NAMALWA (cell line): ENCODE data around the gene ASIC2.

Source experiments
- DNase-seq: peaks from one replicate; pipeline ENCODE4 v3.0.0-alpha.2; 2015; ENCODE audit warnings: low spot score

ASIC2 gene

DNA sequence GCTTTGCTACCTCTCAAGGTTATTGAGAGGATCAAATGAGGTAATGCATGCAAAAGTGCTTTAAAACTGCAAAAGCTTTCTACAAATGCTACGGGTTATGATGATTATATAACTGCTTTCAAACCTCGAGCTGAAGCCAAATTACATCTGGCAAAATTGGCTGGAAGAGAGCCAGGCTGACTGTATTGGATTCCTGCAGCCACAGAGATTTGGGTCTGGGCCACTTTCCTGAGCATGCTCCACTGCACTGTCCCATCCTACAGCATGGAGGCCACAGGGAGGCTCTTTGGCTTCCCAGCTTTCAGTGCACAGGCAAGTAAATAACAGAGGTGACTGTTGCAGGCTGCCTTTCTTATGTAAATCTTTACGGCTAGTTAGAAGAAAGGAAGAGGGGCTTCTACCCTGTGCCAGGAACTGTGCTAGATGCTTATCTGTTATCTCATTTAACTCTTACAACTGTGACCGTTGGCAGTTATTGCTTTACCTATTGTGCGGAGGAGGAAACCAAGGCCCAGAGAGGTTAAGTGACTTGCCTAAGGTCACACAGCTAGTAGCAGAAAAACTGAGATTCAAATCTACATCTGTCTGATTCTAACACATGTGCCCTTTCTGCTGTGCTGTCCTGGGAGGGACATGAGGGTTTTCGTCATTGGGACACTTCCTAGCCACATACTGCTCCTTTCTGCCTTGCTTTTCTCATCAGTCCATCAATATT is 179.7 kb downstream of the ASIC2 start:
- no peak for DNase-seq

DNA sequence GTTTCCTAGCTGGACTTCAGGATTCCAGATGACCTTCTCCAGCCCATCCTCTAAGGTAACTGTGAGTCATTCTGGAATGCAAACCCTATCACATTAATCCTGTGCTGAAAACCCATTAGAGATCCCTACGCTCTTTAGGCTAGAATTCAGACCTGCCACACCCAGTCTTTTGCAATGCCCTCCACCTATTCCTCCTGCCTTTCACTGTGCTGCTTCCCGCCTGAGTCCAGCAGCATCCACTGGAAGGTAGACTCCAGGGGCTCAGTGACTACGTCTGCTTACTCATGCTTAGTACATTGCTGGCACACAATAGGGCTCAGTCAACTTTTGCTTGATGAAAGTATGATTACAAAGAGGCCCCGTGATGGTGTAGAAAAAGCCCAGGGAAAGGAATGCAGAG is 180.3 kb downstream of the ASIC2 start:
- no peak for DNase-seq

DNA sequence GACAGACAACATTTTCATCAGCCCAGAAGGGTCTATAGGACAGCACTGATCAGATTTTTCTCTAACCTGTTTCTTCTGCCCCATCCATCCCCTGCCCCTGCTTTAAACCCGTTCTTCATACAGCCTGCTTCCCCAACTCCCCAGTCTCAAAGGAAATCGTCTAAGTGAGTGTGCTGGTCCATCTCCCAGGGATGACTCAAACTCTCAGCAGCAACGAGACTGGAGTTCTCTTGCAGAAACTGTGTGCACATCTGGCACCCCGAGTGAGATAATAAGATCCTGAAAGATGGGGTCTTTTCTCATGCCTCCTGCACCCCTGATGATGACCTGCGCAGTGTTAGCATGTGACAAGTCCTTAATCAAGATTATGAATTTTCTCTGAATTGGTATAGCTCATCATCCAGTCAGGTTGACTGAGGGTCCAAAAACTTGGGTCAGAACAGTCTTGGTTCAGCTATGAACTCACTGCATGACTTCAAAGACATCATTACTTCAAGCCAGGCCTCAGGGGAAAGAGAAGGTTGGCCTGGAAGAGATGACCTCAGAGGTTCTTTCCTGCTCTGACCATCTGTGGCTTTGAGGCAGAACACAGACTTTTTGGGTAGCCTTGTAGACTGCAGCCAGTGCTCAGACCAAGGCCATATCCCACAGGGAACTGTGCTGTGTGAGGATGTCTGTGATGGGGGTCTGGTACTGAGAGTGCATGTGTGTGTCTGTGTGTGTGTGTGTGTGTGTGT is 183.6 kb downstream of the ASIC2 start:
- DNase-seq = no peak

DNA sequence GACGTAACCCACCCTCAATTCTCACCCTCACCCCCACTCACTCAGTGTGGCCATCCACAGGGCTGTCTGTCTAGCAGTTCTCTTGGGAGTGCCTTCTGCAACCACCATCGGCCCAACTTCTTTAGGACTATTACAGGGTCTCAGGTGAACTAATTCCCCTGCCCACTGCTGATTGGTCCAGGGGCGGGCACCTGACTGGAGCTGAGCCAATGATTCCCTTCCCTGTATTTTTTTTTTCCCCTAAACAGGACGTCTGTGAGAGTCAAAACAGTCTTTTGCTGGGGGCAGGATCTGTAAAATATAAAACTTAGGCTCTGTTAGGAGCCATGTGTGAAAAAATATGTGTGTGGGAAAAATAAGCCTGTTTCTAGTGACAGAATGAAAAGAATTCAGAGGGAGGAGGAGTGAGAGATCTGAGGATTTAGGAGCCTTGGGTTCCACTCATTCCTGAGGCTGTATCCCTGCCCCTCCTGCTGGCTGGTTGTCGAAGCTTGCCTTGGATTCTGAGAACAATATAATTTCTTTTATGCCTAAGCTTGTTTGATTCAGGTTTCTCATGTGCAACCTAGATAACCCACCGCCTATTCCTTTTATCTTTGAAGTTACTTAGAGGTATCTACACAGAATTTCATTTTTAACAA is 186.4 kb downstream of the ASIC2 start:
- DNase-seq = no peak

DNA sequence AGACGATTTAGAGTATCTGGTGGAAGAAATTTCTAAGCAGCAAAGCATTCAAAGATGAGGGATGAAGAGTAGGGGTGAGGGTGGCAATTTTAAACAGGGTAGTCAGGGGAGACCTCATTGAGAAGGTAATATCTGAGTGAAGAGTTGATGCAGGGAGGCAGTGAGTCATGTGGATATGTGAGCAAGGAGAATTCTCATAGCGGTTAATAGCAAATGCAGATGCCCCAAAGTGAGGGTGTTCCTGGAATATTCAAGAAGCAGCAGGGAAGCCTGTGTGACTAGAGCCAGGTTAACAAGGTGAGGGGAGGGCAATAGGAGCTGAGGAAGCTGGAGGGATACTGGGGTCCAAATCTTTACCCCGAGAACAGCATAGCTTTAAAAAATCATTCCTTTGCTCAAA is 187.2 kb downstream of the ASIC2 start:
- DNase-seq = no peak

DNA sequence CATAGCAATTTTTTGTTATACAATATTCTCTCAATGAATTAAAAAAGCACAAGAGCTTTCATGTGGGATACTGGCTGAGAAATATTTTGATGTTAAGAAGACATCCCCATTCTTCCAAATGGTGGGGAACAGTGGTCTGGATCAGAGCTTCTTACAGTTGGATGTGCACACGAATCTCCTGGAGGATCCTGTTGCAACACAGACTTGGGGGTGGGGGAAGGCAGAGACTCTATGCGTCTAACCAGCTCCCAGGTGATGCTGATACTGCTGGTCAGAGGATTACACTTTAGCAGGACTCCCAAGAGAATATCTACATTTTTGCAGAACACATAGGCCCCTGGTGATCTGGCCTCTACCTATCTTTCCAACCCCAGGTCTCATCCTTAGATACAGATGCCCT is 193.2 kb downstream of the ASIC2 start:
- DNase-seq = no peak

DNA sequence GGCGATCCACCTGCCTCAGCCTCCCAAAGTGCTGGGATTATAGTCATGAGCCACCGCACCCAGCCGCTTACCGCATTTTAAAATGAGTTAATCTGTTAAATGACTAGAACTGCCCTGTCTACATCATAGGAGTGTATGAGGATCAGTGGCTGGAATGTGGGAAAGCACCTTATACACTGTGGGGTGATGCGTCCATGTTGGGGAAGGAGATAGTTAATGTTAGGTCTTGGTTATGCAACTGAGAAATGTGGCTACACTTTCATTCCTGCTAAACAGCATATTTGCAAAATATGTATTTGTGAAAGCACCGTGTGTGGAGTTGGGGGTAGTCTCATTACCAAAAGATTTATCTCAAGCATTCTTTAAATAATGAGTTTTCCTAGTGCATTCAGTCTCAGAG is 193.8 kb downstream of the ASIC2 start:
- no peak for DNase-seq

DNA sequence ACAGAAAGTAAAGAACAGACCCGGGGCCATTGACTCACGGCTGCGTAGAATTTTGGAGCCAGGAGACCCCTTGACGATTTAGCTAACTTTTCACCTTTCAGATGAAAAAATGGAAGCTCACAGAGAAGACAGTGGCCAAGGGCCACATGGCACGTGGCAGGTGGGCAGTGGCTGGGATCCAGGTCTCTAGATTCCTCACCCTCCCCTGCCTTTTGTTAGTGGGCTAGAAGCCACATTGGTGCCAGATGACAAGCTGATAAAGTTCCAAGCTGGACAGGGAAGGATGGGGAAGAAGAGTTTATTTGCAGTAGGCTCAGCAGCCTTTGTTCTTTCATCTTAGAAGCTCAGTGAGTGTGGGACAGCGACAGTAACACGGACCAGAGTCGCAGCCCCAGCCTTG is 195.7 kb downstream of the ASIC2 start:
- DNase-seq = no peak

DNA sequence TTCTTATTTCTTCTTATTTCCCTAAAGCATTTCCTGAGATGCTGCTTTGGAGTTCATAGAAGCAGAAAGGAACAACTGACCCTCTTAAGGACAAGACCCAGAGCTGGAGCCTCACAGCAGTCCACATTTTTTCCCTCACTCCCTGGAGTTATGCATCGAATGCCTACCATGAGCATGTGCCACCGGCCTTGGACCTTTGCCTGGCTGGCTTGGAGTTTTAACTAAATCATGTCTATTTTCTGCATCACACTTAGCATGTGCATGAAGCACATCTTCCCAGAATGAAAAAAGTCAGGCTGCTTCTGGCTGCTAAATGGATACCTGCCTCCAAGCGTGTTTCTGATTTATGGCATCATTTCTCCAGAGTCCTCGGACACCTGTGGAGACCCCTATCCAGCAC is 196.9 kb downstream of the ASIC2 start:
- no peak for DNase-seq

DNA sequence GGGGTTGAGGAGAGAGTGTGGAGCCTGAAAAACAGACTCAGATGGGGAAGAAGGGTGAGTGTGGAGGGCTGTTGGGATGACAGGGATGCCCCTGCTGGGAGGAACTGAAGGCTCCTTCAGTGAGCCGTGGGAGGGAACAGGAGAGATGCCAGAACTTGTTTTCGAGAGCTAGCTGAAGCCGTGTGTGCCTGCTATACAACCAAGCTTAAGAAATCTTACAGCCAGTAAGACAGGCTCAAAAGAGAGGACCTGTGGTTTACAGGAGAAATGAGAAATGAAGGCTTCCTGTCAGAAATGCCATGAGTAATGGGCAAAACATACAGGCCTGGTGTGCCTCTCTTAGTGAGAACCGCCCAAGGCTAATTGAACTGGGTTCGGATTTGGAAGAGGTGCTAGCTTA is 201.8 kb downstream of the ASIC2 start:
- no peak for DNase-seq

DNA sequence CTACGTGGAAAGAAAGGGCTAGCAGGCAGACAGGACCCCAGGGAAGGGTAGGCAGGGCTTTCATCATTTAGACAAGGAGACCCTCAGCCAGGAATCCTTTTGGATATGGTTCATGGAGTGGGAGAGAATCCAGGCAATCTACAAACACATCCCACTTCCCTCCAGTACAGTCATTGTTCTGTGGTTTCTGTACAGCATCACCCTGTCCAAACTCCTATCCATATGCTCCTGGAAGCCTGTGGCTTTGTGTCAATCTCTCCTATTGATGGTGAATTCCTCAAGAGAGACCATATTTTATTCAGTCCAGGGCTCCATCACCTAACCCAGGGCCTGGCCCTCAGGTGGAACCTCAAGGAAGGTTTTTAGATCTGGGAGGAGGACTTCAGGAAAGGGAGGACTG is 202.3 kb downstream of the ASIC2 start:
- no peak for DNase-seq

DNA sequence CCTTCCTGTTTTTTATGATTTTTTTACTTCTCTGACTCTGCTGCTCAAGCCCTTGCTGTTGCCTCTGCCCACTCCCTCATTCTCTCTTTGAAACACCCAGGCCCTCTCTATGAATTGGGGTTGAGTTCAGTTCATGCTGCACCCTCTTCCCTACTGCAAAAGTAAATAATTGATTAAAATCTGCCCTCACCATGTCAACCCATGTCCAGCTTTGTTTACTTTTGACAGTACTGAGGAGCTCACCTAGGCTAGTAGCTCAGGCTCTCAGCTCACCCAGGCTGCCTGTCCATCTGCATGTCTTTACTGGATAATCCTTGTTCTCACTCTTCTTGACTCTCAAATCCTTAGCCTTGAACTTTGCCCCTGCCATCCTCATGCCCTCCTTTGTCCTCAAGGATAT is 206.2 kb downstream of the ASIC2 start:
- DNase-seq = no peak

DNA sequence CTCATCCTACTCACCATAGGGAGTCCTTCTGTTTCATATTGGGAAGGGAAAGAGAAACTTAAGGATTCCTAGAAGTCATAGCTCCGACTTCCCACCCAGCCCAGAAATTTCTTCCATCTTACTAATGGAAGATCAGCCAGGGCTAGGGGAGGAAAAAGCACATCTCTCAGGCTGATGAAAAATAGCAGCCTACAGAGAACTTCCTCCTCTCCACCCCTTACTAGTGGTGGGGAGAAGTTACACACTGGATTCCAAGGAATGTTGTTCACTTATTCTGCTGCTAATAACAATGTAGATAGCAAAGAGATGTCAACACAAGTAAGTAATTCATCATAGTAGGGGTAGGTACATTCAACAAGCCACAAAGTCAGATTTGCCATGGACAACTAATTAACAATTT is 207.1 kb downstream of the ASIC2 start:
- DNase-seq = no peak

DNA sequence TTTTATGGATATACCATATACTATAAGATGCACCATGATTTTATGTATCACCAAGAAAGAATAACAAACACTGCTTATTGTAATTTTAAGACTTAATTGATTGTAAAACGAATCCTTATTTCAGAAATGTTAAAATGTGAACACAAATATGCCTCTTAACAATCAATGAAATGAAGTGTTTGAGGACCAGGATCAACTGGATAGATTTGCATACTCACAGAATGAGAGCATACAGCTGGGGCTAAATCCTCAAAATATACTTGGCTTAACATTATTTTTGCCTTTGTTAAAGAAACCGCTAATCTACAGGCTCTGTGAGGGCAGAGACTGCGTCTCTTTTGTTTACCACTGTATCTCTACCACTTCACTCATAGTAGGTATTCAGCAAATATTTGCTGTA is 207.8 kb downstream of the ASIC2 start:
- DNase-seq = no peak

DNA sequence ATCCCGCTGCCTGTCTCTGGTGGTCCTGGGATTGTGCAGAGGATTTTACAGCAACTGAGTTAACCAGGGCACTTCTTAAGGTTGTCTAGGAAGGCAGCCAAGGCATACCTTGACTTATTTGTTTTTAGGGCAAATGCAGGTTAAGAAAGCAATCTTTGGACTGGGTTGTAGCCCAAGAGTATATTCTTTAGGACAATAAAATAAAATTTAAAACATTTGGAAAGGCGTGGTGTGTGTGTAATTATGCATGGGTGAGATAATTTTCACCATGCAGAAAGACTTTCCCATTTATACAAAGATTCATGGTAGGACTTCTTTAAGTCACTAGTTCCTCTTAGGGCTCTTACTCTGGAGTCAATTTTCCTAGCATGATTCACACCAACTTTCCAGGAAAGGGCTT is 208.3 kb downstream of the ASIC2 start:
- no peak for DNase-seq

DNA sequence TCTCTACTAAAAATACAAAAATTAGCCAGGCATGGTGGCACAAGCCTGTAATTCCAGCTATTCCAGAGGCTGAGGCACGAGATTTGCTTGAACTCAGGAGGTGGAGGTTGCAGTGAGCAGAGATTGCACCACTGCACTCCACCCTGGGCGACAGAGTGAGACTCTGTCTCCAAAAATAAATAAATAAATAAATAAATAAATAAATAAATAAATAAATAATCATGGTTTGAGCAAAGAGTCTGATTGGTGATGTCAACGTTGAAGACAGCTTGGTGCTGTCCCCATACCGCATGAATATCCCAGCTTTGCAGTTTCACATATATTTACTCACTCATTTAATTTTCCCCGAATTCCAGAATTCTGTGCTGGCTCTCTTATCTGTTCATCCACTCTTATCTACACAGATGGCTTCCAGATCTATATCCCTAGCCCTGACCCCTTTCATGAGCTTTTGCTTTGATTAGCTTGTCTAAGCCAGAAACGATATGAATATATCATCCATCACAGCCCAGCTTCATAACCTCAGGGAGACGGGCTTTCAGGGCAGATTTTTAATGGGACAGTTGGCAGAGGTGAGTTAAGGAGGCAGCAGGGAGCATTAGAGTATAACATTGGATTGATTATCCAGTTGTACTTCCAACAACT is 210.4 kb downstream of the ASIC2 start:
- DNase-seq = no peak

DNA sequence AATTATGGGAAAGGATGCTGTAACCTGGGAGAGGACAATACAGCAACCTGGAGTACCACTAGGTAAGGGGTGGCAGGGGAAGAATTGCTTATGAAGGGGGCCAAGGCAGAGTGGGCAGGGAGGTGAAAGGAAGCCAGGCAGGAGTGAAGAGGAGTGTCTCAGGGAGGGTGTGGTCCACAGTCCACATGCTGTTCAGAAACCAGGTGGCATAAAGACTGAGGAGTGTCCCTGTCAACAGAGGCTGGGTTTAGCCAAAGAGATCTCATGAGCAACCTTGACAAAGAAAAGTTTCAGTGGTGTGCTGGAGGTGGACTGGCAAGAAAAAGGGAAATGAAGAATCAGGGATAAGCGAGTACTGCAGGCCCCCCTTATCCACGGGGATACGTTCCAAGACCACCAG is 213.0 kb downstream of the ASIC2 start:
- DNase-seq = no peak

DNA sequence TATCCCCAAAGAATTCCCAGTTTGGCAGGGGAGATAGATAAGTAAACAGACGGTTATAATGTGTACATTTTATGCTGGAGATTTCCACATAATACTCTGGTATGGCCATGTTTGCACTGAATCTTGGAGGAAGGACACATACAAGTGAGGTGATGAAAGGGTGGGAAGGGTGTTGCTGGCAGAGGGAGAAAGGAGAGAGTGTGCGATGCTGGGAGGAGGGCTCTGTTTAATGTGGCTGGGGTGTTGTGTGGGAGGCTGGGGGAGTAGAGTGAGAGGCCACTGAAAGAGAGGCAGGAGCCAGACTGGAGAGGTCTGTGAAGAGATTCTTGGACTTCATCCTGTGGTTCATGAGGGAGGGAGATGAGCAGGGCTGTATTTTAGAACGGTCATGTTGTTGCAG is 213.9 kb downstream of the ASIC2 start:
- no peak for DNase-seq

DNA sequence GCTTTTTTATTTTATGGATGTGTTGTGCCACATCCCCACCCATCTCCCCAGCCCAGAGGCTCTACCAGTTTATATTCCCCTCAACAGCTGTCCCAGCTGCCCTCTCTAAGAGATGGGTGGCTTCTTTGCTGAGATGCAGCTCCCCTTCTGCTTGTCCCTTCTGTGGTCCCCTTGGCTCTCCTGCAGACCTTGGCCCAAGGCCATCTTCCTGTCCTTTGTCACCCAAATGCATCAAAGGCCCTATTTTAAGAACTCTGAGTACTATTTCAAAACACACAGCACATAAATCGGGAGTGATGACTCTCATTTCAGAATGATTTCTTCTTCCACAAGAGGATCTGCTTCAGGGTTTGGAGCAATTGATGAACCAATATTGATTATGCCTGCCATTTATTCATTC is 216.1 kb downstream of the ASIC2 start:
- no peak for DNase-seq

DNA sequence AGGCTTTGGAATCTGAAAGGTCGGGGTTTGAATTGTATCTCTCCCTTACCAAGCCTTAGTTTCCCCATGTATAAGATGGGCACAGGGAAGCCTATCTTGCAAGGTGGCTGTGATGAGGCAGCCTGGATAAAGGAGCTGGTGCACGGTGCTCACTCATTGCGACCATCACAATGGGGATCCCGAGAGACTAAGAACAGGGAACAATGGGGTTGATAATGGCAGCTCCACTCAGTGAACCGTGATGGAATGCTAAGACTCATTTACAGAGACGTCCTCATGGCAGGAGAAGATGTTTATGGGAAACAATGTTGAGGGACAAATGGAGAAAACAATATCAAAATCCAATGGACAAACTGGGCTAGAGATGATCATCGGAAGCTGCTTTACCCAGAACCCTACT is 219.7 kb downstream of the ASIC2 start:
- DNase-seq = no peak

DNA sequence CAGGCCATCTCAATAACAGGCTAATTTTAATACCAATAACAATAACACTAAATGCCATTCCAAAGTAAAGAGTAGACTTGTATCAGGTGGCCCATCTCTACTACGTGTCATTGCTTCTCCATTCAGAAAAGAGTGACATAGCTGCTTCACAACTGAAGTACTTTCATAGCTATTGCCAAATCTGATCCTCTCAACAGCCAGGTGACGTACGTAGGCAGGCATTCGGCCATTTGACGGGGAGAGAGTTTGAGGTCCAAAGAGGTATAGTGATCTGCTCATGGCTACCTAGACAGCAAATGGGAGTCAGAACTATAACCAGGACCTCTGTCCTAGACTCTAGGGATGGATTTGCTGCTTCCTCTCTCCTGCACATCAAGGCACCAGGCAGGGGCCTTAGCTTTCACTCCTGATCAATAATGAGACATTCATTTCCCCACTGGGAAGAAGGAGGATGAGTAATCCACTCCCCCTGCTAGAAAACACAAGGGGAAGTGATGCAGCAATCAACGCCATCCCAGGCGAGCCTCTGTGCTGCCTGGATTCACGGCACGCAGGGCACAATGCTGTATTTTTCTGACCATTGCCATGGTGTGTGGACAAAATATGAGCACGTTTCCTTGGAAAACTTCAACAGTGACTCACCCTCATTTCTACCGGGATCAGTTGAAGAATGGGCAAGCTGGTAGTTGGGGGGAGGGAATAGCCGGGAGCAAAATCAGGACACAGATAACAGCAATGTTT is 220.5 kb downstream of the ASIC2 start:
- DNase-seq = no peak

DNA sequence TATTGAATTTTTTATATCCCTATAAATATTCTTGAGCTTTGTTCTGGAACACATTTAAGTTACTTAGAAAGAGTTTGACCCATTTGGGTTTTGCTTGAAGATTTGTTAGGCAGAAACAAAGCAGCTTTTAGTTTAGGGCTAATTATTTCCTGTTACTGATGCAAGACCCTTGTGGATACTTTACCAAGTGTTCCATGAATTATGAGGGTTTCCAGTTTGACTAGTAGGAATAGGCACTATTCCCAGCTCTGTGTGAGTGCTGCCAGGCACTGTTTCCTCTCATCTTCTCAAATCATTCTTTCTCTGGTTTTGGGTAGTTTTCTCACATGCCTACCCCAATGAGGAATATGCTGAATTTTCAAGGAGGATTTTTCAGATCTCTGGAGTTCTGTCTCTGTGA is 221.4 kb downstream of the ASIC2 start:
- no peak for DNase-seq
